ENCODE data around the gene RNF183. TPM values are rescaled to one million over a fixed set of nuclear protein-coding genes. Genes with fewer than 3 reads are reported as not detected.
A peak's percentile ranks its signal among the peaks of the same experiment; 100 is the strongest.

The RNF183 gene, protein sequence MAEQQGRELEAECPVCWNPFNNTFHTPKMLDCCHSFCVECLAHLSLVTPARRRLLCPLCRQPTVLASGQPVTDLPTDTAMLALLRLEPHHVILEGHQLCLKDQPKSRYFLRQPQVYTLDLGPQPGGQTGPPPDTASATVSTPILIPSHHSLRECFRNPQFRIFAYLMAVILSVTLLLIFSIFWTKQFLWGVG
- polyA plus RNA-seq (2013, experiment 1 of 2; ENCODE audit: insufficient read length), result not detected
- polyA plus RNA-seq (2013, experiment 2 of 2; ENCODE audit: insufficient read length), result not detected

DNA sequence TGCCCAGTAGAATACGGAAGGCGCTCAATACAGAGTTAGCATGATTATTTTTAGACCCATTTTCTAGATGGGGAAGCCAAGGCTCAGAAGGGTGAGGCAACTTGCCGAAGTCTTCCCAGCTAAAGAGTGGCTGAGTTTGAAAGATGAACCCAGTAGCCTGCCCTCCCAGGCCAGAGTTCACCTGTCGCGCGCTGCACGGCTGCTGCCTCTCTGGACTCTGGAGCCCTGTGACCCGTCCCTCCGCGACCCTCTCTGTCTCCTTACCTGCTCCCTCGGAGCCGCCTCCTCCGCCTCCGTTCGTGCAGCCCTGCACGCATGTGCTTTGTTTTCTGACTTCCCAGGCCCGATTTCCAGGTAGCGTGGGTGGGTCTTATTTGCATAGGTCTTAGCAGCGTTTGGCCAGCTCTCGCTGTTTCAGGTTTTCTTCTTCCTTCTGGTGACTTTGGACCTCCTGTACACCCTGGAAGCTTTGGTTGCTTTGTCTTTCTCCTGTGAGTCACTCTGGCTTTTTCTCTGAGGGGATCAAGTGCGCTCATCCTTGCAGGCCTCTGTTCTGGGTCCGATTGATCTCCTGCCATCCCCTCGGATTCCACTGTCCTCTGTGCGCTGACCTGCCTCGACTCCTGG is at the start of gene RNF183:
RNF183 (minus strand) TSS at position 585 of the 627 bp plus-strand sequence. CDS start 5,192 bp downstream, outside the sequence.
- DNase-seq, result no peak

- no peak for DNase-seq
Measured at GRCh38 chr9:113352411-113352810, 49.2 kb upstream of the RNF183 start.

- DNase-seq, result no peak
Measured at GRCh38 chr9:113352006-113352405, 48.8 kb upstream of the RNF183 start.

DNA sequence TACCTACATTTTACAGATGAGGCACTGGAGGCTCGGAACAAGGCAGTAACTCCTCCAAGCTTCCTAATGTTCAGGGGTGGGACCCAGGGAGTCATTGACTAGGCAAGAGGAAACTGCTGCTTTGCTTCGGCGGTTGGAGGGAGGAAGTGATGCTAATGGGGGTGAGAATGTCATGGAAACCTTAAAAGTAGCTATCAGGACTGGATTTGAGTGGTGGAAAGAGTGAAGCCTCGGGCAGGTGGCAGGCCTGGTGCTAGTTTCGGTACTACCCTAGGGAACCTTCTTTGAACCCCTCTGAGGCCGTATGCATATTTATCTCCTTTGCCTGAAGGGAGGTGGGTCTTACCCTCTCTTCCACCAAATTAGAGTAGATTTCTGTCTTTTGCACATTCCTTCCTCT is 47.8 kb upstream of the RNF183 start:
- no peak for DNase-seq

- DNase-seq, result no peak
Measured at GRCh38 chr9:113350107-113350661, 47.0 kb upstream of the RNF183 start.

GRCh38 chr9:113349445-113350094 is 46.4 kb upstream of the RNF183 start, which contains the start of gene BSPRY:
Gene BSPRY, plus strand, starts transcription at chr9:113349541. Its CDS starts 39 bp downstream, at chr9:113349580.
- no peak for DNase-seq

DNA sequence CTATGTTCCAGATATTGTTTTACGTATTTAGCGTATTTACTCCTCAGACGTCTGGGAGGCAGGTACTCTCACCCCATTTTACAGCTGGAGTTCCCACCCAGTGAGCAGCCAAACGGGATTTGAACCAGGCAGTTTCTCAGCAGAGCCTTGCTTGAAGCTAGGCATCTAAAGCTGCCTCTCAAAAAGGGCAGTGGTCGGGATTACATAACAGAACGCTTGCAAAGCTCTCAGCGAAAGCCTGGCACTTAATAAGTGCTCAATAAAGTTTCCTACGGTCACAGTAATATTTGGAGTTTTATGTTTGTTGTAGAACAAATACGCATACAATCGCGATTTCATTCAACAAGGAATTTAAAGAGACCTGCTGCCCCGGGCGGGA is 45.9 kb upstream of the RNF183 start:
- no peak for DNase-seq

GRCh38 chr9:113348437-113348836 is 45.3 kb upstream of the RNF183 start:
- DNase-seq, result no peak

DNA sequence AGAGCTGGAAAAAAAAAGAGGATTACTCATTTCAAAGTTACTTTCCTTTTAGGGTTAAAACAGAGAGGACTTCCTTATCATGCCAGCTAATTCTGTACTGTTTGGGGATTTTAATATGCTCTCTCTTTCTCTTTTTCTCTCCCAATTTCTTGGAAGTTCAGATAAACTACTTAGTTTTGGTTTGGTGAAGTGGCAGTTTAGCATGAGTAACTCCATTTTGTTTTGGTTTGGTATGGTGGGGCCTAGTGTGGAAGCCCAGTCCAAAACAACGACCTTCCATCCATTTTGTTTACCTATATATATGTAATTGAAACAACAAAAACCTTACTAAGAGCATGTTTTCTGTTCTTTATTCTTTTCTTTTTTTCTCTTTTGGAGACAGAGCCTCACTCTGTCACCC is 42.5 kb upstream of the RNF183 start:
- no peak for DNase-seq

GRCh38 chr9:113345190-113345589 is 42.0 kb upstream of the RNF183 start:
- DNase-seq, result no peak

DNA sequence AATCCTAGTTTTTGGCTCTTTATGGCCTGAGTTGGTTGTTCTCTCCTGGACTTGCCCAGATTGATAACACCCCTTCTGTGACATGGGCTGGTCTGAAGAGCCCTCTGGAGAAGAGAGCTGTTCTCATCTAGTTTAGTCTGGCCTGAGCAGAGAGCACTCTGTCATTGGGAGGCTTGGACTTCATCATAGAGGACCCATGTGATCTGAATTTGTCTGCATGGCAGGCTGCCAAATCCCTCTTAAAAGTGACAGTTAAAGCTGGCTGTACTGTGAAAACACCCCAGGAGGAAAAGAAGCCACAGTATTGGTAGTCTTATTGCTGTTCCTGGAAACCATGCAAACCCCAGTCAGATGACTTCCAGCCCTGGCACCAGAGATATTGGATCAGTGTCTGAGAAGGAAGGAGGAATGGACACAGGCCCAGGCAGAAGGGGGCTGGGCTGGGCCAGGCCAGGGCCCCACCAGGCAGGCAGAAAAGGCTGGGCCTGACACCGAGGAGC is 40.6 kb upstream of the RNF183 start:
- peak; percentile 67 for DNase-seq

GRCh38 chr9:113341712-113342410 is 38.7 kb upstream of the RNF183 start:
- DNase-seq, result no peak

GRCh38 chr9:113340011-113340699 is 37.0 kb upstream of the RNF183 start, which contains the start of gene WDR31:
Gene WDR31, minus strand, starts transcription at chr9:113340275. Its CDS starts 8,253 bp downstream, at chr9:113332022.
- peak; percentile 89 for DNase-seq

- DNase-seq, result no peak
Measured at GRCh38 chr9:113337714-113338113, 34.5 kb upstream of the RNF183 start.

DNA sequence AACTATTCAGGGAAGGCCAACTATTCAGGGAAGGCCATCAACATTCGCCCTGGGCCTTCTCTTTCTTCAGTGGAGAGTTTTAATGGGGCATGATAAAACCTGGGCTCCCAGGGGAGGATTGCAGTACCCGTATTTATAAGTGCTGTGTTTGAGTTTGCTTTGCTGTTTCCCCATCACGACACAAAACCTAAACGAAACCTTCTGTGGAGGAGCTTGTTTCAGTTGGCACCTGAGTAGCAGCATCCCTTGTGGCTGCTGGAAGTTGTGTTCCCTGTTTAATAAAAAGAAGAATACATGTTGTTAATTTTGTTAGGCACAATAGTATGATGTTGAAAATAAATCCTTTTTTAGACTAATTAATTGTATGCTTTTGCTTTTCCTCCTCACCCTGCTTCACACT is 28.6 kb upstream of the RNF183 start:
- no peak for DNase-seq

- no peak for DNase-seq
Measured at GRCh38 chr9:113328045-113328782, 25.0 kb upstream of the RNF183 start.

- no peak for DNase-seq
Measured at GRCh38 chr9:113326230-113326629, 23.1 kb upstream of the RNF183 start.

GRCh38 chr9:113322671-113323070 is 19.5 kb upstream of the RNF183 start:
- no peak for DNase-seq

- DNase-seq, result no peak
Measured at GRCh38 chr9:113320051-113320450, 16.9 kb upstream of the RNF183 start.

DNA sequence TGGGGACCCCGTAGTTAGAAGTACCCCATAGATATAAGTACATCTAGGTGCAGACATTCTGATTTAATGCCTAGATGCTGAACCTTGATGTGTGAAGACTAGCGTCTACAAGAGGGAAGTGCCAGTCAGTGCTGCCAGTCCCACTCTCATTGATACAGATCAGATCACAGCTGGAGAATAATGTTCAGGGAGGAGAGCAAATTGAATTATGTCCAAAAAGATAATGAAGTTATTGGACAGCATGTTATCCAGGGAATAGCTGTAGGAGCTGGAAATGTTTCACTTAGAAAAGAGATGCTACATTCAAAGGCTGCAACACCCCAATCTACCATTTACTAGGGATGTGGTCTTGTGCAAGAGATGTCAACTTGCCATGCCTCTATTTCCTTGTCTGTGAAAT is 15.9 kb upstream of the RNF183 start:
- no peak for DNase-seq

GRCh38 chr9:113317777-113318176 is 14.6 kb upstream of the RNF183 start:
- no peak for DNase-seq
